HG03521 (cell line): Measurements from ENCODE around the gene OR2A2.

ENCODE experiments used
- ATAC-seq: cut with Tn5 transposase; IDR thresholded peaks from one replicate; pipeline ENCODE4 v1.9.1; 2021; ENCODE audit warnings: mild to moderate bottlenecking, moderate library complexity; ENCODE audit not compliant: unreplicated experiment

Gene OR2A2

DNA sequence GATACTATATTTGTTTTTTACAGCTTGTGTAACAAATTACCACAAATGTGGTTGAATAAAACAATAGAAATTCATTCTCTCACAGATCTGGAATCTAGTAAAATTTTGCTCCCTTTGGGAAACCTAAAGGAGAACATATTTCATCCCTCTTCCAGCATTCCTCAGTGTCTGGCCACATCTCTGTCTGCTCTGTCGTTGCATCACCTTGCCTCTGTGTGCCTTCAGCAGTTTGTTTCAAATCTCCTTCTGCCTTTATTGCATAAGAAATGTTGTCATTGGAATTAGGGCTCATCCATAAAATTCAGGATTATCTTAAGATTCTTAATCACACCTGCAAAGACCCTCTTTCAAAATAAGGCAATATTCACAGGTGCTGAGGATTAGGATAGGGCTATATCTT is 28.1 kb downstream of the OR2A2 start:
- ATAC-seq: no peak

DNA sequence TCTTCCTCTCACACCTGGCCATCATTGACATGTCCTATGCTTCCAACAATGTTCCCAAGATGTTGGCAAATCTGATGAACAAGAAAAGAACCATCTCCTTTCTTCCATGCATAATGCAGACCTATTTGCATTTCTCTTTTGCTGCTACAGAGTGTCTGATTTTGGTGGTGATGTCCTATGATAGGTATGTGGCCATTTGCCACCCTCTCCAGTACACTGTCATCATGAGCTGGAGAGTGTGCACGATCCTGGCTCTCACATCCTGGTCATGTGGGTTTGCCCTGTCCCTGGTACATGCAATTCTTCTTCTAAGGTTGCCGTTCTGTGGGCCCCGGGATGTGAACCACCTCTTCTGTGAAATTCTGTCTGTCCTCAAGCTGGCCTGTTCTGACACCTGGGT is 32.8 kb downstream of the OR2A2 start:
- no peak for ATAC-seq

DNA sequence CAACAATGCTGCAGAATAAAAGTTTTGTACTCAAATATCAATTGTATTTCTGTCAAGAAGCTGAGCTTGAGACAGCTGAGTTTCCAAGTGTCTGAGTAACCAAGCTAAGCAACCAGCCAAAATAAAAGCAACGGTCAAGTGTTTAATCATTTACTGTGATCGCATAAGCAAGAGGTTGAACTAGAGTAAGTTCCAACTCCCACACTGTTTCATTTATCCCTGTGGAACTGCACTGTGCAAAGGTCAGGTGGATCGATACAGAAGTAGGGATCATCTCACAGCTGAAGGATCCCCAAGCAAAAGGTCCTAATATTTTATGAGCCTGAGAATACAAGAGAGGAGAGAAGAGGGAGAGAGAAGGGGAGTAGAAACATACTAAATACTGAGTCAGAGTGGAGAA is 35.0 kb downstream of the OR2A2 start:
- no peak for ATAC-seq

DNA sequence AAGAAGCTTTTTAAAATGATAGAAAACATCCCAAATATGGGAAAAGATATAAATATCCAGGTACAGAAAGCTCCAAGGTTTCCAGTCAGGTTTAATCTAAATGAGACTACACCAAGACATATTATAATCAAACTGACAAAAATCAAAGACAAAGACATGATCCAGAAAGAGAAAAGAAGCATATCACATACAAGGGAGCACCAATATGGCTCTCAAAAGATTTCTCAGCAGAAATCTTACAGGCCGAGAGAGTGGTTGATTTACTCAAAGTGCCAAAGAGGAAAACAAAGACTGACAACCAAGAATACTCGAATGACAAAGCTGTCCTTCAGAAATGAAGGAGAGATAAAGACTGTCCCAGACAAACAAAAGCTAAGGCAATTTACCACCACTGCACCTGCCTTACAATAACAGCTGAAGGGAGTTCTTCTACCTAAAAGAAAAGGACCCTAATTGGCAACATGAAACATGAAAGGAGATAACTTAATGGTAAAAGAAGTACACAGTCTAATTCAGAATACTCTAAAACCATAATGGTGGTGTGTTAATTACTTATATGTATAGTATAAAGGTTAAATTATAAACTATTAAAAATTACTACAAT is 38.9 kb downstream of the OR2A2 start:
- ATAC-seq: no peak

DNA sequence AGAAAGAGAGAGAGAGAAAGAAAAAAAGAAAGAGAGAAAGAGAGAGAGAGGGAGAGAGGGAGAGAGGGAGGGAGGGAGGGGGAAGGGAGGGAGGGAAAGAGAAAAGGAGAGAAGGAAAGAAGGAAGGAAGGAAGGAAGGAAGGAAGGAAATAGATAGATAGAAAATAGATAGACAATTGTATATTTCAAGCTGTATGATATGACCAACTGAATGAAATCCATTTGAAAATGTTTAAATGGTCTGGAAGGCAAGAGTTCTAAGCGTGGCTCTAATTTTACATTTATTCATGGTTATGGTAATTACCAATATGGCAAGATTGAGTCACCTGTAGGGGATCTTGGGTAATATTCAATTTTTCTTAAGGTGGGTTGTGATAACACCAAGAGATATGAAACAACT is 49.5 kb downstream of the OR2A2 start:
- ATAC-seq: no peak
